Transverse colon (tissue), 4 donors: ENCODE measurements around the gene RNF115.

Experiments
- EP300 ChIP-seq: sonication (generic); formaldehyde crosslinking; IDR thresholded peaks from one replicate; pipeline ENCODE4 v1.6.1; 2017; ENCODE audit warnings: antibody characterized with exemption, low read depth
- POLR2A ChIP-seq: fragments of 450-650 bp; IDR thresholded peaks from one replicate; pipeline ENCODE4 v1.6.1; 2016; ENCODE audit warnings: antibody characterized with exemption, mild to moderate bottlenecking, moderate library complexity
- POLR2AphosphoS5 ChIP-seq, 3 donors: sonication (generic); formaldehyde crosslinking; IDR thresholded peaks; one replicate each; pipeline ENCODE4 v1.6.1; 2016; ENCODE audit warnings: antibody characterized with exemption in 3 of 3
- TF ChIP-seq, protein P1 (sequence below), 5 experiments: fragments of 200-600 bp in 3 of 5; fragments of 450-650 bp in 2 of 5; sonication (generic) in 3 of 5; IDR thresholded peaks; 1 replicate in 2 of 5; 2 replicates in 3 of 5; pipeline ENCODE4 v1.5.1; 2016 to 2017; ENCODE audit warnings: antibody characterized with exemption in 5 of 5, inconsistent platforms in 3 of 5, mild to moderate bottlenecking in 2 of 5, moderate library complexity in 1 of 5

GRCh38 chr1:145863282-145864018, 39.6 kb upstream of the RNF115 start:
- TF ChIP-seq, protein P1, sequence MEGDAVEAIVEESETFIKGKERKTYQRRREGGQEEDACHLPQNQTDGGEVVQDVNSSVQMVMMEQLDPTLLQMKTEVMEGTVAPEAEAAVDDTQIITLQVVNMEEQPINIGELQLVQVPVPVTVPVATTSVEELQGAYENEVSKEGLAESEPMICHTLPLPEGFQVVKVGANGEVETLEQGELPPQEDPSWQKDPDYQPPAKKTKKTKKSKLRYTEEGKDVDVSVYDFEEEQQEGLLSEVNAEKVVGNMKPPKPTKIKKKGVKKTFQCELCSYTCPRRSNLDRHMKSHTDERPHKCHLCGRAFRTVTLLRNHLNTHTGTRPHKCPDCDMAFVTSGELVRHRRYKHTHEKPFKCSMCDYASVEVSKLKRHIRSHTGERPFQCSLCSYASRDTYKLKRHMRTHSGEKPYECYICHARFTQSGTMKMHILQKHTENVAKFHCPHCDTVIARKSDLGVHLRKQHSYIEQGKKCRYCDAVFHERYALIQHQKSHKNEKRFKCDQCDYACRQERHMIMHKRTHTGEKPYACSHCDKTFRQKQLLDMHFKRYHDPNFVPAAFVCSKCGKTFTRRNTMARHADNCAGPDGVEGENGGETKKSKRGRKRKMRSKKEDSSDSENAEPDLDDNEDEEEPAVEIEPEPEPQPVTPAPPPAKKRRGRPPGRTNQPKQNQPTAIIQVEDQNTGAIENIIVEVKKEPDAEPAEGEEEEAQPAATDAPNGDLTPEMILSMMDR (IDR thresholded peaks at IDR 0.05): no peak
- TF ChIP-seq POLR2AphosphoS5 (IDR thresholded peaks at IDR 0.05) (no peak), POLR2A (no peak), EP300 (no peak)
